NCI-H2107 treated with DMSO at 0.1 percent for 48 hours (cell line): ENCODE measurements around the gene LYPD4.
"Not testable (repeated sequence)": the region's sequence is repeated elsewhere in the genome, so short reads cannot be mapped to it uniquely, and the experiment has no call there.

ENCODE experiments used
- DNase-seq: peaks from one replicate; lab custom pipeline; 2025; ENCODE audit not compliant: unreplicated experiment; lab: John Stamatoyannopoulos, UW

LYPD4 gene

GRCh38 chr19:41875973-41876372 lies 31.5 kb upstream of the LYPD4 start:
- not testable (repeated sequence) for DNase-seq

DNA sequence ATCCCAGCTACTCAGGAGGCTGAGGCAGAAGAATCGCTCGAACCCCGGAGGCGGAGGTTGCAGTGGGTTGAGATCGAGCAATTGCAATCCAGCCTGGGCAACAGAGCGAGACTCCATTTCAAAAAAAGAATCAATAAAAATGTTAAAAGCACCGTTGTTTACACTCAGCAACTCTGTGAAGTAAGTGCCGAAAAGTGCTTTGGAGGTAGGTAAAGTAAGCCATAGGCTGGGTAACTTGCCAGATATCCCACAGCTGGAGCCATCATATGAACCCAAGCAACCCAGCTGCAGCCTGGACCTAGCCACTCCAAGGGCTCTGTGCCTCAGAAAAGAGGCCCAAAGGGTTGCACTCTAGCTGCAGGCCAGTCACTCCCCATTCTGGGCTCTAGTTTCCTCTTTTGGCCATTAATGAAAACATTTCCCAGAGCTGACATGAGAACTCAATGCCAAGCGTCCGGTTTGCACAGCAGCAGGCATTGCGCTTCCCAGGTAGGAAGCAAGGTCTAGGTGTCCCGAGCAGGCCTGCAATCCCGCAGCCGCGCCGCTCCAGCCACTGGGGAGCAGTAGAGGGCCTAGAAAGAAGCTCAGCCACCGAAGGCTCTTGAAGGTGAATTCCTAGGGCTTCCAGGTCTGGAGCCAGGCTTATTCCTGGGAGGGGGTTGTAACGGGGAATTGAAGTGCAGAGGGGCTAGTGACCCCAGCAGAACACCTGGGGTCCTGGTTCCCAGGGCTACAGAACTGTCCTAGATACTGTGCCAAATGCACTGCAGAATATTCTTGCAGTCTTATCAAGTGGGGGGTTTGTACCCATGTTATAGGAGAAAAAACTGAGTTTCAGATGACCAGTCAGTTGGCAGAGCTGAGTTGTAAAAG lies 28.5 kb upstream of the LYPD4 start:
- DNase-seq: peak; percentile 66

DNA sequence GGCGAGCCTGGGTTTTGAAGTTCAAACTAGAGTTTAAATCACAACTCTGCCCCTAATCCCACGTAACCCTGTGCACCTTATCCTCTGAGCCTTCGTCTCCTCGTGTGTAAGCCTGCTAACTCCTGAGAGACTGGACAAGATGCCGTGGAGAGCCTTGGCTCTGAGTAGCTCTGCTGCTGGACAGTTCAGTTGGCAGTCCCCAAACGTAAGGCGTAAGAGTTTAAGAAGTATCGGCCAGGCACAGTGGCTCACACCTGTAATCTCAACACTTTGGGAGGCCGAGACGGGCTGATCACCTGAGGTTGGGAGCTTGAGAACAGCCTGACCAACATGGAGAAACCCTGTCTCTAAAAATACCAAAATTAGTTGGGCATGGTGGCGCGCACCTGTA lies 27.9 kb upstream of the LYPD4 start:
- DNase-seq: no peak

DNA sequence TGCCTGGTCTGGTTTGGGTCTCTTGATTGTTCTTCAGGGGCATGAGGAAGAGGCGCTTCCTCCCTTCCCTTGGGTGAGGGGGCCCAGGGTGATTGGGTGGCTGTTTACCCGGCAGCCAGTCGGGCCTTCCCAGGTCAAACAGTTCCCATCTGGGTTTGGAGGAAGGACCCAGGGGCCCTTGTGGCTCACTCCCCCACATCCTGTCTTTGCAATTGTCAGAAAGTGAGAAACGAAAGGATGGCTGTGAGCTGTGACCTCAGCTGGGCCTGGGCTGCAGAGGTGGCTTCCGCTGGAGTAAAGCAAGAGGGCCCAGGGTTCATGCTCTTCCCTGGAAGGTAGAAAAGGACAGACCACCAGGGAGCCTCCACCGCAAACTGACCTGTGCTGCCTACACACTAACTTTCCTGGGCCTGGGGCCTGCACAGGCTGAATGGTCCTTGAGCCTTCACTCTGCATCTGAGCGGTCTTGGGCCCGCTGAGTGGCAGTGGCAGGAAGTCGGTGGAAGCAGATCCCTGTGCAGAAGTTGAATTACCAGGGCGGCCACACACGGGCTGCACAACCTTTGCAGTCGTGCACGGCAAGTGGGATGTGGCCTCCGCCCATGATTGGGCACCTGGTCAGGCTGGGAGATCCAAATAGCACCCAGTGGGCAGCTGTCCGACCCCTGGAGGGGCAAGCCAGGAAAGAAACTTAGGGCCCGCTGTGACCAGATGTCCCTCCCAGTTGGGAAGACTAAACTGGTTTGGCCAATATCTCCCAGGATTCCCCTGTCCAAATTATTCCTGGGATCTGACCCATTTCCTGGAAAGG lies 27.3 kb upstream of the LYPD4 start:
- DNase-seq: no peak

DNA sequence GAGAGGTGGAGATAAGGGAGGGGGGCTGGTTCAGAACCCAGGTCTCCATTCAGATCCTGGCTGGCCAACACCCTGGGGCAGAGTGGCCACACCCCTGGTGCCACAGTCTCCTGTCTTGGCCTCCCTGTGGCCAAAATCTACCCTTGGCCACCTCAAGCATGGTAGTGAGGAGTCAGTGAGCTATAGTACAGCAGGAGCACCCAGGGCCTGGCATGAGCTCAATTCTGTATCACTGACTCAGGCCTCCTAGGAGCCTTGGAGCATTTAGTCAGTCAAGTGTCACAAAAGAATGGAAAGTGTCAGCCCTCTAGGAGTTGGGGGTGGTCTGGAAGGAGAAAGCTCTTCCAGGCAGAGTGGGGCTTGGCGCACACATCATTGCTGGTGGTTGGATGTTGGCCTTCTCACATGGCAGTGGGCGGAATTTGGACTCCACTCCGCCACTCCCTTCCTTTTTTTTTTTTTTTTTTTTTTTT lies 26.0 kb upstream of the LYPD4 start:
- no peak for DNase-seq

GRCh38 chr19:41869374-41869955 lies 25.0 kb upstream of the LYPD4 start:
- DNase-seq: peak; percentile 13

DNA sequence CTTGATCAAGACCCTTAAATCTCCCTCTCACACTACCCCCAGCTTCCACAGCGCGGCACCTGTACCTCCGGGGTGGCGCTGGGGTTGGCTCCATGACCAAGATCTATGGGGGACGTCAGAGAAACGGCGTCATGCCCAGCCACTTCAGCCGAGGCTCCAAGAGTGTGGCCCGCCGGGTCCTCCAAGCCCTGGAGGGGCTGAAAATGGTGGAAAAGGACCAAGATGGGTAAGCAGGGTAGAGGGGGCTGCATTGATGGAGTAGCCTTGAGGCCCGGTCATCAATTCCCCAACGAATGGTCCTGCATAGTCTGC lies 24.5 kb upstream of the LYPD4 start:
- no peak for DNase-seq

- peak; percentile 63 for DNase-seq
These were observed 23.9 kb upstream of the LYPD4 start for GRCh38 chr19:41868120-41868988.

- peak; percentile 33 for DNase-seq
These were observed 21.8 kb upstream of the LYPD4 start for GRCh38 chr19:41866284-41866683.

DNA sequence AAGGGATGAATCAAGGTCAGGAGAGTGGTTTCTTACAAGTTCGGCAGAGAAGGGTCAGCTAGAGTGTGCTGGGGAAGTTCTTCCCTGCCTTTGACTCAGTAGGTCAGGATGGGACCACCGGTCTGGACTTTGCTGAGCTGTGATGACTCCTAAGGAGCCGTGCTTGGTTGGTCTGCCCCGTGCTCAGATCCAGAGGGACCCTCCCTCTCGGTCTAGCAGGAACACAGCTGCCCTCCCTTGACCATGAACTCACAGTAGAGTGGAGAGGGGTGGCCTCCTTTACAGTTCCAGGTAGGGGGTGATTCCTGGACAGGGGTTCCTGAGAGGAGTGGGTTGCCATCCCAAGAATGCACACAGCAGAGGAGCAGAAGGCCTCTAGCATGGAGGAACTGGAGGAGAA lies 19.9 kb upstream of the LYPD4 start:
- no peak for DNase-seq

DNA sequence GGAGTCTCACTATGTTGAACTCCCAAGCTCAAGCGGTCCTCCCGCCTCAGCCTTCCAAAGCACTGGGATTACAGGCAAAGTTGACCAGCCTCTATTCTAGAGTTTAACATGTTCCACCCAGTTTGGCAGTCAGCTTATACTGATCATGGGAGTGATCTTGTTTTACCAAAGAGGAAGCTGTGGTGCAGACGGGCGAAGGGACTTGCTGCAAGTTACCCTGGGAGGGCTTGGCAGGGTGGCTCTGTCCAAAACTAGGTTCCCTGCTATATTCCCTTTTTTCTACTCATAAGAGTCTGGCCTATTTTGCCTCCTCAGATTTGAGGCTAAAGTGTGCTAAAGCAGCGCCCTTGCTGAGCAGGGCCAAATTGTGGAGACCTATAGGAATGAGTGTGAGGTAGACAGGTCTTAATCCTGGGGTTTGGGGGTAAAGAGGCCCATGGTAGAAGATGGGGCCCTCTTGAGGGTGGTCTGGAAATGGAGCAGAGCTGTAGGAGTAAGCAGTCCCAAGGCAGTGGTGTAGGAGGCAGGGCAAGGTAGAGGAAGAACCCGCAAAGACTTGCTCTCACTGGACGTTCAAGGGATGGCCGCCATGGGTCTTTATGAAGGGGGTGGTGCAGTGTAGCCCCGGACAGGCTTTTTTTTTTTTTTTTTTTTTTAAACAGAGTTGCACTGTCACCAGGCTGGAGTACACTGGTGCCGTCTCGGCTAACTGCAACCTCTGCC lies 18.9 kb upstream of the LYPD4 start:
- DNase-seq: no peak

DNA sequence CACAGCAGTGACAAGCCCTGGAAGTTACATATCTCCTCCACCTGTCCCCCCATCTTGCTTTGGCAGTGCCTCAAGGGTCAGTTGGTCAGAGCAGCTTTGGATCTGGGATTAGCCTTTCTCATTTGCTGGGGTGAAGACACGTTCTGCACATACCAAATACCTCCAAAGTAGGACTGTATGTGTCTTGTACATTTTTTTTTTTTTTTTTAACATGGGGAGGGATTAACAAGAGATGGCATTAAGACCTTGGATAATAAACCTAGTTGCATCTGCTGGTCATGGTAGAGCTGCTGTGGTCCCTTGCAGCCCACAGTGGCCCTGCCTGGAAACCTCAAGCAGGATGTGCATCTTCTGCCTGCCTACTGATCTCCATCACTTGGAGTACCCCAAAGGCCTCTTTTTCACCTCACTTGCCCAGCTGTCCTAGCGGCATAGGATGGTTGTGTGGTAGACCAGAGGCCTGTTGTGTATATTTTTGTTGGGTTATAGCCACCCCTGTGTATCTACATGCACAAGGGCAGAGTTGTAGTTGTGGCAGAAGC lies 18.0 kb upstream of the LYPD4 start:
- no peak for DNase-seq

GRCh38 chr19:41861846-41862245 lies 17.4 kb upstream of the LYPD4 start:
- DNase-seq: no peak

DNA sequence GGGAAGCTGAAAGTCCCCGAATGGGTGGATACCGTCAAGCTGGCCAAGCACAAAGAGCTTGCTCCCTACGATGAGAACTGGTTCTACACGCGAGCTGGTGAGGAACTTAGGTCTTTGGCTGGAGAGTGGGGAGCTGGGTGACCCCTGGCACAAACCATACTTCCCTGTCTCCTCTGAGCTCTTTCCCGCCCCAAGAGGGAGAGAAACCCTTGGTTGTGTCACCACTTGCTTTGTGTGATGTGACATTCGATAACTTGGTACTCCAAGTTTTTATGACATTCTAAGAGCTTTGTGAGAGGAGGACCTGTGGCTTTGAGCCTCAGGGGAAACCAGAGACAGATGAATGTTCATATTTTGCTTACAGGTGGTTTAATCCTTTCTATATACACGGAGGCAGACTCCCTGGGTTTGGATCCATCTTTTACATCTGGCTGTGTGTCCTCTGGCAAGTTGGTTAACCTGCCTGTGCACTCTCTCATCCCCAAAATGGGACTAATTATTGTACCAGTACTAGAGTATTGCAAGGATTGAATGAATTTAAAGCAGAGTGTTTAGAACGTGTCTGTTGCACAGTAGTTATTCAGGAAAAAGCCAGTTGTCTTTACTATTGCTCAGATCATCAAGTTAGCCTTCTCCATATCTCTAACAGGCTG lies 16.8 kb upstream of the LYPD4 start:
- DNase-seq: peak; percentile 66

DNA sequence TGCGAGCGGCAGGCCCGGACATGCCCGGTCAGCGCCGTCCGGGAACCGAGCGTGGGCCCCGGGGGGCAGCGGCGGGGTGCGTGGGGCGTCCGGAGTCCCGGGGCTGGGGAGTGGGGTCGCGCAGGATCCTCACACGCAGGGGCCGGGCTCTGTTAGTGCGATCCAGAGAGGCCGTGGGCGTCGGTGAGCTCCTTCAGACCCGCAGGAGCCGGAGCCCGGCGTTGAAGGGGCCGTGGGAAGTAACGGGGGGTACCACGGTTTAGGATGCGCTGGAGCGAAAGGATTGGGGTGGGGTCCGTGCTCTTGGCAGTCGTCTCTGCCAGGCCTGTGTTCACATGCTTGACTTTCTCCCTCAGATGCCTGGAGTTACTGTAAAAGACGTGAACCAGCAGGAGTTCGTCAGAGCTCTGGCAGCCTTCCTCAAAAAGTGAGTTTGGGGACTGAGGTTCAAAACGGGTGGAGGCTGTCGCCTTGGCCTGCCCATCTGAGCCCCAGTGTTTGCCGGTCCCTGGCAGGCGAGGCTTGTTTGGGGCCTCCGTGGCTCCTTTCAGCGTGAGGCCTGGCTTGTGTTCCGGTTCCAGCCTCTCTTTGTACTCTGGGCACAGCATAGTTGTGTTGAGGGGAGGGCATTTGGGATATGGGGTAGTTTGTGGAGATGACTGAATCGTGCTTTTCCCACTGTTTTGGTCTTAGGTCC lies 16.1 kb upstream of the LYPD4 start:
- DNase-seq: no peak

DNA sequence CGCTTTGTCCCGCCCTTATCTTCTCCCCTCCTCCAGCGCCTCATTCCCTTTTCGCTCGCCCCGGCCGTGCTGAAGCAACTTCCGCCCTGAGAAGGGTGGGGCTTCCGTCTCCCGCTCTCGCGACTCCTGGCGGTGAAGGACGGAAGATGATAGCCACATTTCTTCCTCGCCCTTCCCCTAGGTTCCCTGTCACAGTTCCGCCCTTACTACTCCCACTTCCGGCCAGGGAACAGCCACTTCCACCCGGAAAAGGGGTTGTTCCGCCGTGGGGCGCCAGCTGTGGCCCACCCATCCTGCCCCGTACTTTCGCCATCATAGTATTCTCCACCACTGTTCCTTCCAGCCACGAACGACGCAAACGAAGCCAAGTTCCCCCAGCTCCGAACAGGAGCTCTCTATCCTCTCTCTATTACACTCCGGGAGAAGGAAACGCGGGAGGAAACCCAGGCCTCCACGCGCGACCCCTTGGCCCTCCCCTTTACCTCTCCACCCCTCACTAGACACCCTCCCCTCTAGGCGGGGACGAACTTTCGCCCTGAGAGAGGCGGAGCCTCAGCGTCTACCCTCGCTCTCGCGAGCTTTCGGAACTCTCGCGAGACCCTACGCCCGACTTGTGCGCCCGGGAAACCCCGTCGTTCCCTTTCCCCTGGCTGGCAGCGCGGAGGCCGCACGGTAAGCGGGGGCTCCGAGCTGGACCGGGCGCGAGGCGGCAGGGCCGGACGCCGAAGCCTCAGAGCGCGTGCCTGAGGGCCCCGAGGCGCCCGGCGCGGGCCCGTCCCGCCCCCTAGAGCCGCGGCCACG lies 15.3 kb upstream of the LYPD4 start, which contains the start of gene RPS19:
TSS of gene RPS19 (plus strand) at position 638 of the 801 bp plus-strand sequence. CDS start 520 bp downstream, outside the sequence.
- peak; percentile 92 for DNase-seq

DNA sequence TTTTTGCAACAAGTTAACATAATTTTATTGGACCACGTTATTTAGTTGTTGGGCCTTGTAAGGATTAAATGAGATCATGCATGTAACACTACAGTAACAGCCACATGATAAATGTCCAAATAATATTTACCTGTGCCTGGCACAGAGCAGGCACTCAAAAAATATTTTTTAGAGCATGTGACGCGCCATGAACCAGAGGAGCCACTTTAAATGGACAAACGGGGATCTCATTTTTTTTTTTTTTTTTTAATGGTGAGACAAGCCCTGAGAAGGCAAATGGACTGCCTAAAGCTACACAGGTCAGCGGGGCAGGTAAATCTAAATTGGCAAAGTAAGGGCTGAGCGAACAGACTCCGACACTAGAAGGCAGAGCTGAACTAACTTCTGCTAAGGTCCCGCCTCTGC lies 14.7 kb upstream of the LYPD4 start:
- DNase-seq: no peak

DNA sequence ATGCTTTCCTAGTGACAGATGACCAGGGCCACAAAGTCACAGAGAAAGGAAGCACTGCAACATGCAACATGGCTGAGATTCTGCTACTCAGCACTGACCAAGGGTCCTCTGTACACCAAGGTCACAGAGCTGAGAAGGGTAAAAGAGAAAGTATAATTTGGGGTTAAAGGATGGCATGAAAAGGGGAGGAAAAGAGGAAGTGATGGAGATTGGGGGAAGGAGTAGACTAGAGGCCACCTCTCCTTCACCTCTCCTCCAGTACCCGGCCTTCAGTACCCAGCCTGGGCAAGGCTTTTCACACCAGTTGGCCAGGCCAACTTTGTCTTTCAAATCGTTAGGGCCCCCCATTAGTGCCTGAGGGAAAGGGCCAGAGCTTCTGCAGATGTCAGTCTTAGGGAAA lies 9.3 kb upstream of the LYPD4 start:
- no peak for DNase-seq
